Measurements from ENCODE around the gene PYY. TPM values are rescaled to one million over a fixed set of nuclear protein-coding genes. Genes with fewer than 3 reads are reported as not detected.
A peak's percentile ranks its signal among the peaks of the same experiment; 100 is the strongest.

The PYY gene
- total RNA-seq, result under 1 TPM in 1 of 6 donors, not detected in 5; 0.60 TPM

GRCh38 chr17:43953746-43954145 lies at the start of gene PYY:
TSS of gene PYY (minus strand) at chr17:43953940. CDS start at chr17:43953483, 457 bp downstream.
- DNase-seq (no peak), ATAC-seq (ENCODE audit: low FRiP score in 2 of 2) (no peak)
- Histone ChIP-seq H3K4me3 (peak within 1 kb of the TSS in 1 of 4 donors; percentile 0), H3K27me3 (peaks cover 0 to 24% (median 11%) of the 10 kb centered on the region in 4 donors), H3K36me3 (no peaks in the 10 kb centered on the region), H3K9me3 (no peaks in the 10 kb centered on the region), H3K4me1 (peaks cover 9 to 16% (median 13%) of the 10 kb centered on the region in 4 donors), H3K27ac (no peak within 1 kb of the TSS)
- WGBS, 2 donors, result 68% methylated on average over 10 of the region's 11 CpGs; no CpG with 5 or more reads in 1 of the 2 donors
- TF ChIP-seq CTCF (IDR thresholded peaks at IDR 0.05), result no peak

GRCh38 chr17:44002141-44002848 lies 48.6 kb upstream of the PYY start:
- peaks cover 21 to 30% (median 24%) of the 10 kb centered on the region in 4 donors for H3K4me1 ChIP-seq
- no peak for TF ChIP-seq CTCF (IDR thresholded peaks at IDR 0.05)
- no peak for TF ChIP-seq EP300 (IDR thresholded peaks at IDR 0.05)
- no peak for TF ChIP-seq POLR2AphosphoS5 (IDR thresholded peaks at IDR 0.05)
- TF ChIP-seq POLR2A (IDR thresholded peaks at IDR 0.05), result no peak
- ATAC-seq (ENCODE audit: low FRiP score in 2 of 2), result no peak
- 71 to 78% methylated on average over 9 of the region's 9 CpGs for WGBS, 2 donors
- no peaks in the 10 kb centered on the region for H3K36me3 ChIP-seq
- no peak for DNase-seq
- H3K27ac ChIP-seq, result no peak overlapping the region
- no peaks in the 10 kb centered on the region for H3K9me3 ChIP-seq
- peaks cover 0 to 20% (median 14%) of the 10 kb centered on the region in 4 donors for H3K27me3 ChIP-seq
- no peak overlapping the region for H3K4me3 ChIP-seq

- DNase-seq (no peak), ATAC-seq (ENCODE audit: low FRiP score in 2 of 2) (no peak)
- 77 to 90% methylated on average over 2 of the region's 2 CpGs for WGBS, 2 donors
- H3K27ac ChIP-seq, result no peak overlapping the region
- TF ChIP-seq POLR2A (IDR thresholded peaks at IDR 0.05), result no peak
- no peak for TF ChIP-seq CTCF (IDR thresholded peaks at IDR 0.05)
- no peak for TF ChIP-seq EP300 (IDR thresholded peaks at IDR 0.05)
- TF ChIP-seq POLR2AphosphoS5 (IDR thresholded peaks at IDR 0.05), result no peak
- no peaks in the 10 kb centered on the region for H3K9me3 ChIP-seq
- no peak overlapping the region for H3K4me3 ChIP-seq
- H3K4me1 ChIP-seq, result peaks cover 17 to 24% (median 20%) of the 10 kb centered on the region in 4 donors
- no peaks in the 10 kb centered on the region for H3K36me3 ChIP-seq
- peaks cover 0 to 20% (median 14%) of the 10 kb centered on the region in 4 donors for H3K27me3 ChIP-seq
Measured at GRCh38 chr17:44001461-44001920, 47.8 kb upstream of the PYY start.

GRCh38 chr17:44000871-44001460 lies 47.2 kb upstream of the PYY start:
- TF ChIP-seq POLR2A (IDR thresholded peaks at IDR 0.05) (no peak), CTCF (IDR thresholded peaks at IDR 0.05) (no peak), POLR2AphosphoS5 (IDR thresholded peaks at IDR 0.05) (no peak), EP300 (IDR thresholded peaks at IDR 0.05) (no peak)
- ATAC-seq (ENCODE audit: low FRiP score in 2 of 2), result no peak
- Histone ChIP-seq H3K27ac (no peak overlapping the region), H3K27me3 (peaks cover 0 to 18% (median 14%) of the 10 kb centered on the region in 4 donors), H3K4me1 (peaks cover 11 to 19% (median 17%) of the 10 kb centered on the region in 4 donors), H3K36me3 (no peaks in the 10 kb centered on the region), H3K9me3 (no peaks in the 10 kb centered on the region), H3K4me3 (no peak overlapping the region)
- DNase-seq, result no peak
- WGBS, 2 donors, result 78 to 86% methylated on average over 2 to 6 of the region's 6 CpGs

Measured in upper lobe of left lung (tissue), 6 donors.